Loucy (cell line): ENCODE results near the gene ATG2A.

Experiments
- EZH2phosphoT487 ChIP-seq: fragments of 200-600 bp; IDR thresholded peaks from 2 replicates; pipeline ENCODE4 v1.6.1; 2018; ENCODE audit warnings: antibody characterized with exemption, mild to moderate bottlenecking, moderate library complexity, borderline replicate concordance
- TF ChIP-seq, protein P1 (sequence below): fragments of 200-600 bp; sonication (generic); conservative IDR thresholded peaks from 2 replicates; pipeline ENCODE4 v1.5.1; 2014; ENCODE audit warnings: mild to moderate bottlenecking, antibody characterized with exemption, low read length

GRCh38 chr11:64872790-64873488 is 44.1 kb downstream of the ATG2A start:
- TF ChIP-seq, protein P1, sequence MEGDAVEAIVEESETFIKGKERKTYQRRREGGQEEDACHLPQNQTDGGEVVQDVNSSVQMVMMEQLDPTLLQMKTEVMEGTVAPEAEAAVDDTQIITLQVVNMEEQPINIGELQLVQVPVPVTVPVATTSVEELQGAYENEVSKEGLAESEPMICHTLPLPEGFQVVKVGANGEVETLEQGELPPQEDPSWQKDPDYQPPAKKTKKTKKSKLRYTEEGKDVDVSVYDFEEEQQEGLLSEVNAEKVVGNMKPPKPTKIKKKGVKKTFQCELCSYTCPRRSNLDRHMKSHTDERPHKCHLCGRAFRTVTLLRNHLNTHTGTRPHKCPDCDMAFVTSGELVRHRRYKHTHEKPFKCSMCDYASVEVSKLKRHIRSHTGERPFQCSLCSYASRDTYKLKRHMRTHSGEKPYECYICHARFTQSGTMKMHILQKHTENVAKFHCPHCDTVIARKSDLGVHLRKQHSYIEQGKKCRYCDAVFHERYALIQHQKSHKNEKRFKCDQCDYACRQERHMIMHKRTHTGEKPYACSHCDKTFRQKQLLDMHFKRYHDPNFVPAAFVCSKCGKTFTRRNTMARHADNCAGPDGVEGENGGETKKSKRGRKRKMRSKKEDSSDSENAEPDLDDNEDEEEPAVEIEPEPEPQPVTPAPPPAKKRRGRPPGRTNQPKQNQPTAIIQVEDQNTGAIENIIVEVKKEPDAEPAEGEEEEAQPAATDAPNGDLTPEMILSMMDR, result no peak
- no peak for TF ChIP-seq EZH2phosphoT487
